HG02870 (cell line): Measurements from ENCODE around the gene FBXO34.
"Not testable (repeated sequence)": the region's sequence is repeated elsewhere in the genome, so short reads cannot be mapped to it uniquely, and the experiment has no call there.

Experiments
- ATAC-seq: cut with Tn5 transposase; IDR thresholded peaks from one replicate; pipeline ENCODE4 v1.9.1; 2021; ENCODE audit warnings: mild to moderate bottlenecking, moderate library complexity; ENCODE audit not compliant: unreplicated experiment

The FBXO34 gene

GRCh38 chr14:55344582-55345163 lies 73.5 kb downstream of the FBXO34 start:
- not testable (repeated sequence) for ATAC-seq

- no peak for ATAC-seq
These were observed 75.8 kb downstream of the FBXO34 start for GRCh38 chr14:55347040-55347439.

- no peak for ATAC-seq
These were observed 76.5 kb downstream of the FBXO34 start for GRCh38 chr14:55347748-55348147.

DNA sequence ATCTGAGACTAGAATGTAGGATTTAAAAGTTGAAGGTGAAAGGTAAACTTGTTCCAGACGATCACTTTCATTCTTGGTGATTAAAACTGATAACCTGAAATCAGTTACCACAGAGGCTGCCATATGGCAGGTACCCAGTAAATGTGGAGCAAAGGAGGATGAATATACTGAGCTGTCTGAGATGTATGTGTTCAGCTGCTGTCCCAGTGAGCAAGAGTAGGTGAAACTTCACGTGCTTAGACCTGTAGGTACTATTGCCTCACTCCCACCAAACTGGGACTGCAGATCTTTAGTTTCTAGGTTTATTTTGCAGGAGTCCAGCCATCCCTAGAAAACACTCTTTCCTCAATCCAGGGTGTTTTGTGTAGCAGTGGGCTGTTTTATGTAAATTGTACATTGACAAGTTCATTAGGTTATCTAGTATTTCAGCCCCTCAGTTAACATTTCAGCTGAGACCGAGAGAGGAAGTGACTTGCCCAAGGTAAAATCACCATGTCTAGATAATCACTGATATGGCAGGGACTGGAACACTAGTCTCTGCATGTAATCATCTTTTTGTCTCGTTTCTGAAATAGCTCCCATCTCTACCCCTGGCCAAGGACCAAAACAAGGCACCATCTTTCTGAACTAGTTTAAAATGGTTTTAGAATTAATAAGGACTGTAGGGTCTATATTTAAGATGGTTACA lies 77.7 kb downstream of the FBXO34 start:
- peak; percentile 55 for ATAC-seq

- no peak for ATAC-seq
These were observed 78.3 kb downstream of the FBXO34 start for GRCh38 chr14:55349565-55349964.

DNA sequence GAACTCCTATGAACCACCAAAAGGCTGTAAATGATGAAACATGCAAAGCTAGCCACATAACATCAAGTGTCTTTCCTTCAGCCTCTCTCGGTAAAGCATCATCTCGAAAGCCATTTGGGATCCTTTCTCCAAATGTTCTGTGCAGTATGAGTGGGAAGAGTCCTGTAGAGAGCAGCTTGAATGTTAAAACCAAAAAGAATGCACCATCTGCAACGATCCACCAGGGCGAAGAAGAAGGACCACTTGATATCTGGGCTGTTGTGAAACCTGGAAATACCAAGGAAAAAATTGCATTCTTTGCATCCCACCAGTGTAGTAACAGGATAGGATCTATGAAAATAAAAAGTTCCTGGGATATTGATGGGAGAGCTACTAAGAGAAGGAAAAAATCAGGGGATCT lies 79.2 kb downstream of the FBXO34 start:
- no peak for ATAC-seq

GRCh38 chr14:55351111-55351510 lies 79.9 kb downstream of the FBXO34 start:
- no peak for ATAC-seq

DNA sequence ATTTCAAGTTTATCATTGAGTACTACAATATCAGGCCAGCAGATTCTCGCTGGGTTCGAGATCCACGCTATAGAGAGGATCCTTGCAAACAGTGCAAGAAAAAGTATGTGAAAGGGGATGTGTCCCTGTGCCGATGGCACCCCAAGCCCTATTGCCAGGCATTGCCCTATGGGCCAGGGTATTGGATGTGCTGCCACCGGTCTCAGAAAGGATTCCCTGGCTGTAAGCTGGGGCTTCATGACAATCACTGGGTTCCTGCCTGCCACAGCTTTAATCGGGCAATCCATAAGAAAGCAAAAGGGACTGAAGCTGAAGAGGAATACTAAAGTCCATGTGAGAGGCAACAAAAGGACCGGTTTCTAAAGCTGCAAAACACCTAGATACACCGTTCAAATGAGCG lies 81.0 kb downstream of the FBXO34 start:
- no peak for ATAC-seq

GRCh38 chr14:55353686-55354467 lies 82.7 kb downstream of the FBXO34 start:
- ATAC-seq = no peak

DNA sequence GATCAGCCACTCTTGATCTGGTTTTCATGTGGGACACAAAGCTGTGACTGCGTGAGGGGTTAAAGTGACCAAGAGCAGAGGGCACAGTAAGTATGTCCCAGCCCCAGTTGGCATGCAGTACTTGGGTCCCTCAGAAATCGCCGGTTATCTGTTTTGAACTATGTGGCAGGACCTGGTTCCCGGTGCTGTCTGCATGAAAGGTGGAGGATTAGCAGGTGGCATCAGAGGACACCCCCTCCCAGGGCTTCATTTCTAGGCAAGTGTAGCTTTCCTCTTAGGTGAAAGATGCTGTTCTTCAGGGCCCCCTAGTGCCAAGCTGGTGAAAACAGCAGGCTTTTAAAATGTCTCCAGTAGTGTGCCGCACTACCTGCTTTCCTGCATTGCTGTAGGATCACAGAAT lies 83.3 kb downstream of the FBXO34 start:
- peak; percentile 84 for ATAC-seq

- no peak for ATAC-seq
These were observed 84.7 kb downstream of the FBXO34 start for GRCh38 chr14:55355922-55356321.

DNA sequence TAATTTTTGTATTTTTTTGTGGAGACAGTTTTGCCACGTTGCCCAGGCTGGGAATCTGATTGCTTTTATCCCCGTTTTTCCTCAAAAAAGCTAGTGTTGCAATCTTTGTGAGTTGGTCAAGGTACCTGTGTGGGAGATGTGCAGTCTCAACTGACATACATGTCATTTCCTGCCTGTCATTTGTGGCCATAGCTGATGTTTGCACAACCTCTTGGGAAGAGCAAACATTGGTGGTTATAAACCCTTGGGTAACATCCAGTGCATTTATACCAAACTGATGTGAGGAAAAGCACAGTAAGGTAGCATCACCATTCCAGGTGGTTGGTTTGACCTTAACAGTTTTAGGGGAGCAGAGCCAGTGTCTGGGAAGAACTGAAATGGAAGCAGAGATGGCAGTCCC lies 85.7 kb downstream of the FBXO34 start:
- ATAC-seq = no peak

DNA sequence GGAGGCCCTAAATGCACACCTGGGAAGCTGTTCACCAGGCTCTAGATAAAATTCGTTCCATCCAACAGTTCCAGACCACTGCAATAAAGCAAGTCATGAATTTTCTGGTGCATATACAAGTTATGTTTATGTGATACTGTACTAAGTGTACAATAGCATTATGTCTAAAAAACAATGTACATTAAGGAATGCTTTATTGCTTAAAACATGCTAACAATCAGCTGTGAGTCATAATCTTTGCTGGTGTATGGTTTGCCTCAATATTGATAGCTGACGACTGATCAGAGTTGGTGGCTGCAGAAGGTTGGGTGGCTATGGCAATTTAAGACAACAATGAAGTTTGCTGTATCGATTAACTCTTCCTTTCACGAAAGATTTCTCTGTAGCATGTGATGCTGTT lies 88.1 kb downstream of the FBXO34 start:
- ATAC-seq = no peak

GRCh38 chr14:55361190-55361589 lies 90.0 kb downstream of the FBXO34 start:
- ATAC-seq = no peak

DNA sequence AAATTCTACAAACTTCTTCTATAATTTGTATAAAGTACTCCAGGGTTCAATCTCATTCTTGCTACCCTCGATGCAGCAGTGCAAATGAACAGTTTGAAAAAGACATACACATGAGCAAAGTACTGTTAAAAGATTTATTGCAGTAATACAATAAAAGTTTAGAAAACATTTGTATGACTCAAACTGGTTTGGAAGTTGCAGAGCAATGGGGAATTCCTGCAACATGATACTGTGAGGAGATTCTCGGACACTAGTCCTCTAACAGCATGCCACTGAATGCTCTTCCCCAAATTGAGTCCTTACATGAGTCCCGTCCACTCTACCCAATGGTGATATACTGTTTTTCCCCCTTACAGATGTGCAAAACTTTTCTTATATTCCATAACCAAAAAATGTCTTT lies 95.0 kb downstream of the FBXO34 start:
- ATAC-seq = no peak

GRCh38 chr14:55370883-55371455 lies 99.7 kb downstream of the FBXO34 start:
- ATAC-seq = no peak

DNA sequence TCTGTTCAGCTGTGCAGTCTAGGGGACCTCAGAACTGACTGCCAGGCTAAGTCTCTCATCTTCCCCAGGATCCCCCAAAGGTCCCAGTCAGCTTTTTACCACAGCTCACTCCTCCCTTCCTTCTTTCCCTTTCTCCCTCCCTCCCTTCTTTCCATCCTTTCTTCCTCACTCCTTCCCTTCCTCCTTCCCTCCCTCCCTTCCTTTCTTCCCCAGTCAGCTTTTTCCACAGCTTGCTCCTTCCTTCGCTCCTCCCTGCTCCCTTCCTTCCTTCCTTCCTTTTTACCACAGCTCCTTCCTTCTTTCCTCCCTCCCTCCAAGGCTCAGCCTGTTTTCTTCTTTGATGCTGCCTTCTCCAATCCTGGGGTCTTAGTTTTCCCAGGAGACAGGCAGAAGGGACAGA lies 101.2 kb downstream of the FBXO34 start:
- no peak for ATAC-seq

DNA sequence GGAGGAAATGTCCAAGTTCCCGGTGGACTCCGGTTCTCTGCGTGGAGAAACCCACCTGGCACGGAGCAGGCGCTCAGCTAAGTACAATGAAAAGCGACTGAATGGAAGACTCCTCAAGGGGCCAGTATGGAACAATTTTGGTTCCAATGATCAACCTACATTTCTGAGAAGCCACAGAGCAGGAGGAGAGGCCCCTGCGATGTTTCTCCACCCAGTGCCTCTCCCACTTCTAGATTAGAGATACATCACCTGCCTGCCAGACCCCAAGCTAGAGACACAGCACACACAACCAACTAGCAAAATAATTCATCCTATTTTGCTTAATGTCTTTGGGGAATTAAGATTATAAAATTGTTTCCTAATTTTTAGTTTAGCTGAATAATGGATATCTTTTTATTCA lies 101.6 kb downstream of the FBXO34 start:
- ATAC-seq = no peak

GRCh38 chr14:55373784-55374705 lies 102.8 kb downstream of the FBXO34 start:
- peak; percentile 72 for ATAC-seq

DNA sequence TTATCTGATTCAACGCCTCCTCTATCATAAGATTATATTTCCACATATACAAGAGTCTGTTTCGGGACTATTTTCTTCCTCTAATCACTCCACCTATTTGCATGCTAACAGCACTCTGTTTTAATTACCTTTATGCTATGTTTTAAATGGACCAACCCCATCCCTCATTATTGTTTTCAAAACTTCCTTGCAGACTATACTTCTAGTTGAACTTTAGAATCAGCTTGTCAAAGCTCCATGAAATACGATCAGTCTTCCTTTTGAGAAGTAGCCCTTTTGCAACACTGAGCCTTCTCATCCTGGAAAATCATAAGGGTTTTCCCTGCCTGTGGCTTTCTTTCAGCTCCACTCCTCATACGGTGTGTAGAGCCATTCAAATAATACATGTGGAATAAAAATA lies 103.5 kb downstream of the FBXO34 start:
- no peak for ATAC-seq

GRCh38 chr14:55377236-55377635 lies 106.0 kb downstream of the FBXO34 start:
- no peak for ATAC-seq
